C4-2B (cell line): ENCODE results near the gene DNAJC11.

ENCODE experiments used
- CTCF ChIP-seq: fragments of 450-650 bp; conservative IDR thresholded peaks from 2 replicates; pipeline ENCODE4 v1.5.1; 2017; ENCODE audit warnings: mild to moderate bottlenecking
- ZFX ChIP-seq: fragments of 450-650 bp; IDR thresholded peaks from 2 replicates; pipeline ENCODE4 v1.6.1; 2017

GRCh38 chr1:6637770-6638169 is 63.8 kb downstream of the DNAJC11 start:
- TF ChIP-seq CTCF (no peak), ZFX (no peak)
